Measurements from ENCODE around the gene RHCE.
"Not testable (repeated sequence)": the region's sequence is repeated elsewhere in the genome, so short reads cannot be mapped to it uniquely, and the experiment has no call there.

The RHCE gene

DNA sequence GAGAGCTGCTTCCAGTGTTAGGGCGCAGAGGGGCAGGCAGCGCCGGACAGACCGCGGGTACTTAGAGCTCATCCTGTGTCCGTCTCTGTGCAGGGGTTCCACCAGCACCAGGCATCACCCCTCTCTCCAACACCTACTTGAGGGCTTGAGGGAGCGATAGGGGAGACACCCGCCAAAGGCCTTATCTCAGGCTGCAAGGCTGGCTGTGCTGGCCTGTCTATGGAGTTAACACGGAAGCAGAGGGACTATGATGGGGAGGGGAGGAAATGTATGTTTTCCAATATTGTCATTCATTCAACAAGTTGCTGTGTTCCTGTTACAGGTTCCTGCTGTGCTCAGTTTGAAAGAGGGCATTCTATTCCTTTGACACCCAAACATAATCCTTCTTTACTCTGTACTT, at the start of gene RHCE:
Gene RHCE (minus strand): TSS at position 111 of the 400 bp plus-strand sequence. CDS start 39 bp downstream, at position 72.
- not testable (repeated sequence) for DNase-seq

DNA sequence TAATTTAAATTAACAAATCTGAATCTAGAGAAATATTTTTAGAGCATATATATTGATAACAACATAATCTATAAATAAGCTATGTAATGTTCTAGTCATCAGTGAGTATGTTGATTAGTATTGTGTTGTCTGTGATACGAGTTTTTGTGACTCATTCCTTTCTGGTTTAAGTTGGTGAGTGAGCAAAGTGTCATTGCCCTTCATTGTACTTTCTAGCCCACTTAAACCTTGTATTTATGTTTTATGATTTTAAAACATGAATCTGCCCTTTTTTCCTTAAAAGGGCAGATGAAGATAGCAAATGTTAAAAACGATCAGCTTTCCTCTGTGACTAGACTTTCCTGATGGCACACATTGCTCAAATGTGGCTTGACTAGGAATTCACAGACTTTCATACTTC, 48.6 kb upstream of the RHCE start:
- DNase-seq = no peak

GRCh38 chr1:25468033-25468432, 47.4 kb upstream of the RHCE start:
- DNase-seq = no peak

DNA sequence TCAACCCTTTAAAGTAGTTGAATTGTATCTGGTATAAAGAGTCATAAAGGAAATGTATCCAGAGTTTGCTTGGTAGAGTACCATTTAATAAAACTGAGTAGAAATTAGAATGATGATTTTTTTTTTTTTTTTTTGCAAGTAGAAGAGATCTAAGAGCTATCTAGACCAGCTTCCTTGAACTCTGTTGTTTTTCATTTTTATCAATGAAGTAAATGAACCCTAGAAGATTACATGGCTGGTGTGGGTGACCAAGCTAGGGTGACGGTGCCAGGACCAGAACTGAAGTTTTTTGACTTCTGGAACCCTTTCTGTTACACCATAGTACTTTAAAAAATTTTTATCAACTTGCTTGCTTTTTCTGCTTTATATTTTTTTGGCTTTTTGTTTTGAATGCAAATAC, 47.0 kb upstream of the RHCE start:
- DNase-seq = no peak

DNA sequence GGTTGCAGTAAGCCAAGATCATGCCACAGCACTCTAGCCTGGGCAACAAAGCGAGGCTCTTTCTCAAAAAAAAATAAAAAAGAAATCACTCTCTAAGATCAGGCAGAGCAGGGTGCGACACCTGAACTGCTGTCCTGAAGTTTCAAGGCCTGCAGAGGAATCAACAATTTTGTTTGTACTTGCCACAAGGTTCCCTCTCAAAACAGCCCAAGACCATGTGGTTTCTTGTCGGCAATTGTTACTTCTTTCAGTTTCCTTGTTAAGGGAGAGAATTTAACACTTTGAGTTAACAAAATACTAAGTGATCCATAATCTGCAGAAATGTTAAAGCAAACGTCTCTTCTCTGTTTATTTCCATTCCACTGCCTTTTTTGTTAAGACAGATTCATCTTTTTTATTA, 46.6 kb upstream of the RHCE start:
- no peak for DNase-seq

- DNase-seq = no peak
These were observed 42.1 kb upstream of the RHCE start for GRCh38 chr1:25462732-25463131.

GRCh38 chr1:25461849-25462248, 41.2 kb upstream of the RHCE start:
- DNase-seq = no peak

- DNase-seq = not testable (repeated sequence)
These were observed 40.2 kb upstream of the RHCE start for GRCh38 chr1:25460816-25461215.

DNA sequence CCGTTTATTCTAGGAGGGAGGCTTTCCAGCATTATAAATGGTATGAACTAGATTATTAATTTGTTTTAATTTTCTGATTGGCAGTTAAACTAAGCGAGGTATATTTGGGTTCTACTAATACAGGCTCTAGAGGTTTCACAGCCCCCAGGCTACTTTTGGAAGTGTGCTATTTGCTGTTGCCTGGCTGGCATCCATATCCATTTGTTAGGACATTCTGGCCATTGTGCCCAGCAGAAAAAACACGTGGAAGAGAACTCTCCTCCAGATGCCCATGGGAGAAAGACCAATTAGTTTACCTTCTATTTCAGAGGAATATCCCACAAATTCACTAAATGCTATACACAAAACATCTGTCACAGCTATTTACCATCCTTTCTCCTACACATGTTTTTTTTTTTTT, 39.4 kb upstream of the RHCE start:
- DNase-seq = no peak

- no peak for DNase-seq
These were observed 38.1 kb upstream of the RHCE start for GRCh38 chr1:25458541-25459298.

GRCh38 chr1:25456502-25456901, 35.9 kb upstream of the RHCE start:
- DNase-seq = no peak

GRCh38 chr1:25451908-25452307, 31.3 kb upstream of the RHCE start:
- DNase-seq = no peak

DNA sequence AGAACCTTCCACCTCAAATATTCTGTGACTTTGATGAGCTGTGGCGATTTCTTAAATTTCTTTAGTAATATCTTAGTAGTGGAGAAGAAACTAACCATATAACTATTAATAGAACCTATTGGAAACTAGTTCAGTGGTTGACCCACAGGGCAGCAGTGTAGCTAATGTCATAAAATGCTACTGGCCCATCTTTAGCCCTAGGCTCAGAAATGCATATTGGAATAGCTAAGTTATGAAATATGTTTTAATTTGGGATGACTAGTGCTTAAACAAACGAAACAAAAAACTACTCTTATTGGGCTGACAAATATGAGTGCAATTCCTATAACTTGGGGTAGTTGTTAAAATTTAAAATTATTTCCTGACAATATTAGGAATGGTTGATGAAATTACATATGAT, 30.3 kb upstream of the RHCE start:
- no peak for DNase-seq

GRCh38 chr1:25447547-25447946, 26.9 kb upstream of the RHCE start:
- DNase-seq = no peak

GRCh38 chr1:25445993-25446538, 25.4 kb upstream of the RHCE start:
- DNase-seq = no peak

- not testable (repeated sequence) for DNase-seq
These were observed 24.0 kb upstream of the RHCE start for GRCh38 chr1:25444604-25445003.

DNA sequence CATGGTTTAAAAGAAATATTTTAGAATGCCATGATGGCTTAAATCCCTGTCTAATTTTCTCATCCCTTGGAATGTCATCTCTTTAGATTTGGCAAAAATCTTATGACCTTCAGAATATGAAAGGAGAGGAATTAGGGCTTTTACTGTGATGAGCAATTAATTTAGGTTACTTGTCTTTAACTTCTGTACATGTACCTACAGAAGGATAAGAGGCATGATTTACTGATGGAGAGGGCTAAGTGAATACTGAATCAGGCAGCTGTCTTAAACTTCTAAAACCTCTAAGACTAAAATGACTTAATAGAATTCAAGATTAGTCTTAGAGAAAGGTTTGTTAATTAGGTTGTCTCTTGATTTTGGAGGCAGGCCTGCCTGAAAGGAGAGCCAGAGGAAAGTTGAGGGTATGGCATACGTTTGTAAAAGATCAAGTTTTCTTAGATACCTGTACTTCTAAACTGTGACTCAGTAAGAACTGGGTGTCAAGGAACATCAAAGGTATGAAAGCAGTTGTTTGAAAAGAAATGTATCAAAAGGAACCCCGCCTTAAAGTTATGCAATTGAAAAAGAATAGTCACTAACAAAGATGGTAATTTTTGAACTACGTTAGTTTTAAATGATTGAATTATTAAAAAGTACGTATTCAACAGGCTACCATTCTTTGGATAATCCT, 22.5 kb upstream of the RHCE start:
- no peak for DNase-seq

- DNase-seq = no peak
These were observed 21.6 kb upstream of the RHCE start for GRCh38 chr1:25442178-25442577.

DNA sequence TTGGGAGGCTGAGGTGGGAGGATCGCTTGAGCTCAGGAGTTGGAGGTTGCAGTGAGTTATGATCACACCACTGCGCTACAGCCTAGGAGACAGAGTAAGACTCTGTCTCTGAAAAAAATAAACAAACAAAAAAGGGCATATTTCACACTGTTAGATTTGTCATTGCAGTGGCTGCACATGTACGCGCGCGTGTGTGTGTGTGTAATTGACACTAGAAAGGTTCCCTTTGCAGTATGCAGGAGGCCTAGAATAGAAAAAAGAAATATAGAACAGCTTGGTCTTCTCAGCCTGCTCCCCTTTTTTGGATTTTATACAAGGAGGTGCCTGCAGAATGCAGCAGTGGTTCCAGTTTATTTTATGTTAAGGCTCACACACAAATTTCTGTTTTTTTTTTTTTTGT, 18.7 kb upstream of the RHCE start:
- DNase-seq = no peak

DNA sequence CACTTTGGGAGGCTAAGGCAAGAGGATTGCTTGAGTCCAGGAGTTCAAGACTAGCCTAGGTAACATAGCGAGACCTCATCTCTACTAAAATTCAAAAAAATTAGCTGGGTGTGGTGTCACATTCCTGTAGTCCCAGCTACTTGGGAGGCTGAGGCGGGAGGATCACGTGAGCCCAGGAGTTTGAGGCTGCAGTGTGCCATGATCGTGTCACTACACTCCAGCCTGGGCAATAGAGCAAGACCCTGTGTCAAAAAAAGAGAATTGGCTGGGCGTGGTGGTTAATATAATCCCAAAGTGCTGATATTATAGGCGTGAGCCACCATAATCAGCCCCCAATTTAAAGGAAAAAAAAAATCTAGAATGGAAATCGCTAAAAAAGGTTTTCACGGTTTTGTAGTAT, 17.0 kb upstream of the RHCE start:
- DNase-seq = no peak

GRCh38 chr1:25435397-25436108, 14.9 kb upstream of the RHCE start:
- DNase-seq = no peak

DNA sequence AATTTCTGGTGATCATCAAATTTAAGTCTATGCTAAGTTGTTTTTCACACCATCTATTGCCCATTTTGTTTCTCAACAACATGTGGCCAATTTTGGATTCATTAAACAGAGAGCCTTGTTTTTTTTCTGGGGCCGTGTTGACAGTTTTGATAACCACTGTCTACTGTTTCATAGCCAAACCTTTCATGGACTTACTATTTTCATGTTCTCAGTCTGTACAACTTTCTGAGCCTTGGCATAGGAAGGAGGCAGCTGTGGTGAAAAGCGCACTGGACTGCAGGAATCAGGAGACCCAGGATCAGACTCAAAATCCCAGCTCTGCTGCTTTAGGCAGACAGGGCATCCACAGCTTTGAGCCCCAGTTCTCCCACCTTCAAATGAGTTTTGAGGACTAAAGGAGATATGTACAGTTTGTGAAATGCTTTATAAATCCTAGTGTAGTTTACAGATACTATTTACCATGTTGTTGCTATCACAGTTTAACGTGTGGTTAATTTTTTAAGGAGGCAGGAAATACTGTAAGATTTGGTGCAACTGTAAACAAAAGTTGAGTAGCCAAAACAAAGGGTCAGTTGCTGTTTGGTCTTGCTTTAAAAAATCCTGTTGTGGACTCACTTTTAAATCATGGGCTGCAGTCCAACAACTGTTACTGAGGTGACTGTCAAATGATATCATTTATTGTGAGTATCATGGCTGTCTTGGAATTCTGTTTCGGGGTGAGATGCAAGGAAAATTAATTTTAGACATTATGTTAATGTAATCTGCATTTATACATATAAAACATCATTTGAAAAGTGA, 13.0 kb upstream of the RHCE start:
- no peak for DNase-seq
